Endothelial cell (in vitro differentiated cells): ENCODE results near the gene APRT. TPM values are rescaled to one million over a fixed set of nuclear protein-coding genes. Genes with fewer than 3 reads are reported as not detected.

ENCODE experiments used
- DNase-seq: peaks from one replicate; pipeline ENCODE4 v3.0.0; 2021; ENCODE audit warnings: low spot score
- H3K27ac Mint-ChIP-seq: one replicate; pipeline ENCODE4 v1.8.0; 2021; ENCODE audit warnings: mixed read lengths, inconsistent platforms; ENCODE audit not compliant: unreplicated experiment
- H3K27me3 Mint-ChIP-seq: one replicate; pipeline ENCODE4 v1.8.0; 2021; ENCODE audit warnings: mild to moderate bottlenecking, moderate library complexity, mixed read lengths, inconsistent platforms; ENCODE audit not compliant: unreplicated experiment
- H3K36me3 Mint-ChIP-seq: one replicate; pipeline ENCODE4 v1.8.0; 2021; ENCODE audit warnings: mild to moderate bottlenecking, low read depth, mixed read lengths, inconsistent platforms; ENCODE audit not compliant: unreplicated experiment
- H3K4me1 Mint-ChIP-seq: one replicate; pipeline ENCODE4 v1.8.0; 2021; ENCODE audit warnings: mild to moderate bottlenecking, mixed read lengths, inconsistent platforms; ENCODE audit not compliant: unreplicated experiment
- H3K4me3 Mint-ChIP-seq: one replicate; pipeline ENCODE4 v1.8.0; 2021; ENCODE audit warnings: mild to moderate bottlenecking, mixed read lengths, inconsistent platforms; ENCODE audit not compliant: unreplicated experiment
- H3K9me3 Mint-ChIP-seq: one replicate; pipeline ENCODE4 v1.8.0; 2021; ENCODE audit warnings: mixed read lengths, inconsistent platforms; ENCODE audit not compliant: unreplicated experiment
- total RNA-seq: library from RNA; stranded (reverse); fragmentation: NEBNext Ultra II Directional; extraction: Animal tissue kit (Norgen Biotek cat#: 25700); gene quantifications from one replicate; pipeline ENCODE4 v1.2.1, GENCODE V29; 2021; ENCODE audit not compliant: unreplicated experiment
- TF ChIP-seq, protein P1 (sequence below): fragments of 200-600 bp; sonication (generic); IDR thresholded peaks from one replicate; pipeline ENCODE4 v1.5.0; 2021; ENCODE audit warnings: antibody characterized with exemption; ENCODE audit not compliant: unreplicated experiment

APRT gene
- total RNA-seq, 1 donor from 2014 or later: 80.7 TPM

DNA sequence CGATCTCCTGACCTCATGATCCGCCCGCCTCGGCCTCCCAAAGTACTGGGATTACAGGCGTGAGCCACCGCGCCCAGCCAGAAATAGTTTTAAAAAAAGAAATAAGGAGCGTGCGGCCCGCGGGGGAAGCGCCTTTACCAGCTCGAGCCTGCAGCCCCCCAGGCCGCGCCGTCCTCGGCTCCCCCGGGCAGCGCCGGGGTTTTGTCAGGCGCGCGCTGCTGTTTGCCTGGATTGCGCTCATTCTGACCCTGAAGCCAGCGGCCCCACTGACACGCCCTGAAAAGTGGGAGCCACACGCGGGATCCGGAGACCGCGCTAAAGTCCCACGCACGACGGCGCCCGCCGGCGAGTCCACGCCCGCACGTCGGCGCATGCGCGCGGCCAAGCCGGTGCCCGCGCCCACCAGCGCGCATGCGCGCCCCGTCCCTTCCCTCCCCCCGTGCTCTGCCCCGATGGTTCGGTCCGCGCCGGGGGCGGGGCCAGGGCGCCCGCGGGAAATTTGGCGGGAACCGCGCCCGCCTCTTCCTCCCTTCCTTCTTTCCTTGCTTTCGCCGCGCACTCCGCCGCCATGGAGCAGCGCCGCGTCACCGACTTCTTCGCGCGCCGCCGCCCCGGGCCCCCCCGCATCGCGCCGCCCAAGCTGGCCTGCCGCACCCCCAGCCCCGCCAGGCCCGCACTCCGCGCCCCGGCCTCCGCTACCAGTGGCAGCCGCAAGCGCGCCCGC lies 8.3 kb downstream of the APRT start, which contains the start of gene CDT1:
Gene CDT1 (plus strand): TSS at position 526 of the 724 bp plus-strand sequence. CDS start 43 bp downstream, at position 569.
- Mint-ChIP-seq H3K27ac (peak within 1 kb of the TSS; percentile 36), H3K4me3 (peak within 1 kb of the TSS; percentile 85), H3K4me1 (no peaks in the 10 kb centered on the region), H3K9me3 (no peaks in the 10 kb centered on the region), H3K27me3 (peaks cover 6% of the 10 kb centered on the region), H3K36me3 (no peaks in the 10 kb centered on the region)
- TF ChIP-seq, protein P1, sequence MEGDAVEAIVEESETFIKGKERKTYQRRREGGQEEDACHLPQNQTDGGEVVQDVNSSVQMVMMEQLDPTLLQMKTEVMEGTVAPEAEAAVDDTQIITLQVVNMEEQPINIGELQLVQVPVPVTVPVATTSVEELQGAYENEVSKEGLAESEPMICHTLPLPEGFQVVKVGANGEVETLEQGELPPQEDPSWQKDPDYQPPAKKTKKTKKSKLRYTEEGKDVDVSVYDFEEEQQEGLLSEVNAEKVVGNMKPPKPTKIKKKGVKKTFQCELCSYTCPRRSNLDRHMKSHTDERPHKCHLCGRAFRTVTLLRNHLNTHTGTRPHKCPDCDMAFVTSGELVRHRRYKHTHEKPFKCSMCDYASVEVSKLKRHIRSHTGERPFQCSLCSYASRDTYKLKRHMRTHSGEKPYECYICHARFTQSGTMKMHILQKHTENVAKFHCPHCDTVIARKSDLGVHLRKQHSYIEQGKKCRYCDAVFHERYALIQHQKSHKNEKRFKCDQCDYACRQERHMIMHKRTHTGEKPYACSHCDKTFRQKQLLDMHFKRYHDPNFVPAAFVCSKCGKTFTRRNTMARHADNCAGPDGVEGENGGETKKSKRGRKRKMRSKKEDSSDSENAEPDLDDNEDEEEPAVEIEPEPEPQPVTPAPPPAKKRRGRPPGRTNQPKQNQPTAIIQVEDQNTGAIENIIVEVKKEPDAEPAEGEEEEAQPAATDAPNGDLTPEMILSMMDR: no peak
- DNase-seq: peak; percentile 86

DNA sequence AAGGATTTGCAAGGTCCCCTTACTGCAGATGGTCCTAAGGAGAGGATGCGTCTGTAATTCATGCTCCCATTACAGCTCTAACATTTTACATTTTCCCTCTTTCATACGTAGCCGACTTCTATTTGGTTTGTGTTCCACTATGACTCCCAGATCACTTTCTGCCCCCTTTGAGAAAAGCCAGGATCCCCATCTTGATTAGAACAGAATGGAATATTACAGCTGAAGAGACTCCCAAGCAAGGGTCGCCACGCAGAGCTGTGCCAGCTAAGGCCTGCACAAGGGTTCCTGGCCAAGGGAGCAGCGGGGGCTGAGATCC lies 11.5 kb downstream of the APRT start:
- no peaks in the 10 kb centered on the region for H3K9me3 Mint-ChIP-seq
- peaks cover 4% of the 10 kb centered on the region for H3K27me3 Mint-ChIP-seq
- H3K4me1 Mint-ChIP-seq: no peaks in the 10 kb centered on the region
- no peaks in the 10 kb centered on the region for H3K36me3 Mint-ChIP-seq
- TF ChIP-seq, protein P1: no peak
- no peak for DNase-seq
- peak overlapping the region; percentile 19 for H3K4me3 Mint-ChIP-seq
- H3K27ac Mint-ChIP-seq: no peak overlapping the region

DNA sequence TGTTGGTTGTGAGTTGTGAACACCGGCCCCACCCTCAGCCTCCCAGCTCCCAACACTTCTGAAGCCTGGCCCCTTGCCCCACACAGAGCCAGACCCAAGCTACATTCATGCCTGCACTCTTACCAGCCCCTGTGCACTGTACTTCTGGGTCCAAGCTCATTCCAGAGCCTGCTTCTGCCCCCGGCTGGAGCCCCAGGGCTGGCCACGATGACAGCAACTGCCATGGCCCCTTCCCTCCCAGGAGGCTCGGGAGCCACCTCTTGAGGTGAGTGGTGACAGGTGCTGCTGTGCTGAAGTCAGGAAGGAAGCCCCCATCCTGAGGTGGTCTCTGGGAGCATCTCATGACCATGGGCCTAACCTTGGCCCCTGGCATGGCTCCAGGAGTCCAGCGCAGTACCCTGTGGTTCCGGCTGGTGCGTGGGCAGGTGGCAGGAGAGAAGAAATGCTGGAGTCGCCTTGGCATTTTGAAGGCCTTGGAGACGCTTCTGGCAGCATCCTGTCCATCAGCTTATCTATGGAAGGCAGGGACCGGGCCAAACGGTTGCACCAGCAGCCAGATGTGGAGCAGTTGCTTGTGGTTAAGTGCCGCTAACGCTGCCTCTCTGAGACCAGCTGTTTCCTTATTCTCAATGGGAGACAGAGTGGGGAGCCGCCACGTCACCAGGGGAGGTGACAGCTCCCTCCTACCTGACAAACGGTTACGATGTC lies 12.0 kb downstream of the APRT start:
- DNase-seq: no peak
- Mint-ChIP-seq H3K27ac (no peak overlapping the region), H3K4me3 (no peak overlapping the region), H3K27me3 (peaks cover 4% of the 10 kb centered on the region), H3K36me3 (no peaks in the 10 kb centered on the region), H3K9me3 (no peaks in the 10 kb centered on the region), H3K4me1 (no peaks in the 10 kb centered on the region)
- TF ChIP-seq, protein P1: no peak

DNA sequence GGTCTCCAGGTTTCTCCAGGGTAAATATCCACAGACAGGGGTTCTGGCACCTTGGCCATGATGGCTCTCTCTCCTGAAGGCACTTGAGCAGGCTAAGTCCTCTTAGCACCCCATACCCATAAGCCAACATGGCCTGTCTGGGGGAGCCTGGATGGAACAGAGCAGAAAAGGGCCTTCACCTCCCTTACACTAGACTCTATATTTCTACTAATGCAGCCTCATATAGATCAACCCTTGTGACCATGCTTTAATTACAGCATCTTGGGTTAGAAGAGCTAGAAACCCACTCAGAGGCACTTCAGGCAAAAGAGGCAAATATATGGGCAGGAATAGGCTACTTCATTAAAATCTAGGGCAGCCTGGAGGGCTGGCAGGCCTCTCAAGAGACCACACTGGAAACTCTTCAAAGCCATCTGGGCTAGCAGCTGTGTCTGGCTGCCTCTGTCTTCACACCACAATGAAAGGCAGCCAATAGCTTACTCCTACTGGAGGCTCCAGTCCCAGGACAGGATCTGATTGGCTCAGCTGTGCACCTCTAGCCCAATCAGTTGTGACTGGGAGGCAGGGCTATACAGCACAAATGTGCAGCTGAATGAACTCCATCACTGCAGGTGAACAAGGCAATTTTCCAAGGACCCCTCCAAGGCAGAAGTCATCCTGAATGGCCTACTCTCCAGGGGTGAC lies 12.8 kb downstream of the APRT start:
- Mint-ChIP-seq H3K27ac (no peak overlapping the region), H3K4me3 (no peak overlapping the region), H3K4me1 (no peaks in the 10 kb centered on the region), H3K27me3 (no peaks in the 10 kb centered on the region), H3K9me3 (no peaks in the 10 kb centered on the region), H3K36me3 (no peaks in the 10 kb centered on the region)
- DNase-seq: no peak
- TF ChIP-seq, protein P1: no peak
